ENCODE data around the gene ENTPD1. TPM values are rescaled to one million over a fixed set of nuclear protein-coding genes. Genes with fewer than 3 reads are reported as not detected.
"Not testable (repeated sequence)": the region's sequence is repeated elsewhere in the genome, so short reads cannot be mapped to it uniquely, and the experiment has no call there.

The ENTPD1 gene, protein sequence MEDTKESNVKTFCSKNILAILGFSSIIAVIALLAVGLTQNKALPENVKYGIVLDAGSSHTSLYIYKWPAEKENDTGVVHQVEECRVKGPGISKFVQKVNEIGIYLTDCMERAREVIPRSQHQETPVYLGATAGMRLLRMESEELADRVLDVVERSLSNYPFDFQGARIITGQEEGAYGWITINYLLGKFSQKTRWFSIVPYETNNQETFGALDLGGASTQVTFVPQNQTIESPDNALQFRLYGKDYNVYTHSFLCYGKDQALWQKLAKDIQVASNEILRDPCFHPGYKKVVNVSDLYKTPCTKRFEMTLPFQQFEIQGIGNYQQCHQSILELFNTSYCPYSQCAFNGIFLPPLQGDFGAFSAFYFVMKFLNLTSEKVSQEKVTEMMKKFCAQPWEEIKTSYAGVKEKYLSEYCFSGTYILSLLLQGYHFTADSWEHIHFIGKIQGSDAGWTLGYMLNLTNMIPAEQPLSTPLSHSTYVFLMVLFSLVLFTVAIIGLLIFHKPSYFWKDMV
- total RNA-seq, result 9.4 TPM

DNA sequence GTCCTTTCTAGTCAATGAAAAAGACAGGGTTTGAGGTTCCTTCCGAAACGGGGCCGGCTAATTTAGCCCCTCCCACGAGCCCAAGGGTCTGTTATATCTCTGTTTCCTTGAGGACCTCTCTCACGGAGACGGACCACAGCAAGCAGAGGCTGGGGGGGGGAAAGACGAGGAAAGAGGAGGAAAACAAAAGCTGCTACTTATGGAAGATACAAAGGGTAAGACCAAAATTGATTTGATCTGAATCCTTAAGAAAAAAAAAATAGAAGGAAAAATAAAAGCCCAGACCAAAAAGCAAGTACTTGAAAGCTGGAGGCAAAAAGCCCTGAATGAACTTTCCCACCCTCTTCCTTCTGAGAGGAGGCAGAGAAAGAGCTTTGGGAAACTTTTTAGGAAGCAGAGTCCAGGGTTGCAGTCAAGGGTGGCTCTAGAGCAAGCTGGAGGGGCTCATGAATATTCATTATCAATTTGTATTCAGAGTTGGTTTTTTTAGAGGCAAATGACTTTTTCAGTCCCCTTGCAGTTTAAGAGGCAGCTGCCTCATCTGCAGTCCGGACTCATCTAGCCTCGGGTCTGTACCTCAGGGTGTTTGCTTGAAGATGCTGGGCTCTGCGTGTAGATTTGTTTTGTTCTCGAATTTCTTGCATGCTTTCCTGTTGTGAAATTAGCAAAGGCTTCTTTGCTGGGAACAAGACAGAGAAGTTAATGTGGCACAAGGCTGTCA lies at the start of gene ENTPD1:
Gene ENTPD1, plus strand, starts transcription at position 123 of the 721 bp plus-strand sequence. Its CDS starts 77 bp downstream, at position 200.
- DNase-seq, result no peak

GRCh38 chr10:95706573-95706972 lies 49.4 kb upstream of the ENTPD1 start:
- DNase-seq, result no peak

- no peak for DNase-seq
Observed at GRCh38 chr10:95706990-95707389, 49.0 kb upstream of the ENTPD1 start.

- DNase-seq, result no peak
Observed at GRCh38 chr10:95711492-95711891, 44.5 kb upstream of the ENTPD1 start.

GRCh38 chr10:95716466-95716865 lies 39.5 kb upstream of the ENTPD1 start:
- no peak for DNase-seq

GRCh38 chr10:95716866-95717265 lies 39.1 kb upstream of the ENTPD1 start:
- DNase-seq, result no peak

DNA sequence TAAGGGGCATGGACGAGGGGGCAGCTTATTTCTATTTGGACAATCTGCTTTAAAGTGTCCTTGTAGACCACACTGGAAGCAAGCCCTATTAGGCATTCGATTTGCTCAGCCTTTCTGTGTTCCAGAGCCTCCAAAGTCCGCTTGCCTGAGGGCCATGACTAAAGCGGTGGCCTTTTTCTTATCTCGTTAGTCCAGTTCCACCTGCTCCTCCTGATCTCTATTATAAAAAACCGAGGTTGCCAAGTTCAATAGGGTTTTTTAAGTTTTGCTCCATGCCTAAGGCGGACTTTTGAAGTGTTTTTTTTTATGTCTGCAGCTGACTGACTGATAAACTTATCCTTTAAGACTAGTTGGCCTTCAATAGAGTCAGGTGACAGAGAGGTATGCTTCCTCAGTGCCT lies 35.2 kb upstream of the ENTPD1 start:
- not testable (repeated sequence) for DNase-seq

- DNase-seq, result not testable (repeated sequence)
Observed at GRCh38 chr10:95722496-95722895, 33.5 kb upstream of the ENTPD1 start.

DNA sequence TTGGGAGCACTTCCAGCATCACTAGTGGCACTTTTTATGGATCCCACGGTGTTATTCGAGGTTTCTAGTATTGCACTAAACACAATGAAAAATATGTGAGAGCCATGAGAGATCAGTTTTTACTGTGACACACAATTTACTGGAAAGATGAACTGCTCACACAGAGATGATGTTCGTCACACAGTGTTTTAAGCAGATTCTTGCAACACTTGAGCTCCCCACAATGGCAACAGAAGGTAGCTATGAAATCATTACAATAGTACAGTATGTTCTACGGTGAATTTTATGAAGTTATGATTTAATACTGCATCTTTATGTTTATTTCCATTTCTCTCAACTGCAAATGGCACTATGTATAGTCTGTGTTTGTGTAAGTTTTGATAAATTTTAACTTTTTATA lies 27.4 kb upstream of the ENTPD1 start:
- DNase-seq, result no peak

DNA sequence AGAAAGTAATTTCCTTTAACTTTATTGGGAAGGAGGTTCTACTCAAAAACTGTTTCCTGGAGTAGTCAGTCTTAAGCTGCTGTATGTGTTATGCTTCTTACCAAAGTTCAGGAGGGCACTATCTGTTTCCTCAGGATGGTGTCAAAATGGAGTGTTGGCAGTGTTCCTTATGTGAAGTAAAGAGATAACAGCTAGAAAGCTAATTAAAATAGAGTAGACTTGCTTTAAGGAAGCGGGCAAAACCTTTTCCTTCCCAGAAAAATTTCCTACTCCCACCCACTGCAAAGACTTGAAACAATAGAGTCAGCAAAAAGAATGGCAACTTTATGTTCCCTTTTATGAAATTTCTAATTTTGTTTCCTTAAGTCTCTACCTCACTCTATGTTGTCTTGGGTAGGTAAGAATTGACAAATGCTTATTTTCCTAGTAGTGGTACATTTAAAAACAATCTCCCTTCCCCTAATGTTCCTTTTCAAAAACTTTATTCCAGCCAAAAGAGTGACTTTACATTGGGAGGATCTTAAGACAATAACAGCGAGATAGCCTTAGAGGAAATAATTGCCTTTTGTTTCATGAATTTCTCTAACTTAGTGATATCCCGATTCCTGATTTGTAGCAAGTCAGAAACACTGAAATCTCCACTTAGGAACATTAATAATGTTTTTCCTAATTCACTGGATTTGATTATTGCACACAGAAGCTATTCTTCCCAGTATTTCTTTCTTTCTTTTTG lies 26.5 kb upstream of the ENTPD1 start:
- DNase-seq, result no peak

GRCh38 chr10:95730233-95730632 lies 25.7 kb upstream of the ENTPD1 start:
- DNase-seq, result no peak

DNA sequence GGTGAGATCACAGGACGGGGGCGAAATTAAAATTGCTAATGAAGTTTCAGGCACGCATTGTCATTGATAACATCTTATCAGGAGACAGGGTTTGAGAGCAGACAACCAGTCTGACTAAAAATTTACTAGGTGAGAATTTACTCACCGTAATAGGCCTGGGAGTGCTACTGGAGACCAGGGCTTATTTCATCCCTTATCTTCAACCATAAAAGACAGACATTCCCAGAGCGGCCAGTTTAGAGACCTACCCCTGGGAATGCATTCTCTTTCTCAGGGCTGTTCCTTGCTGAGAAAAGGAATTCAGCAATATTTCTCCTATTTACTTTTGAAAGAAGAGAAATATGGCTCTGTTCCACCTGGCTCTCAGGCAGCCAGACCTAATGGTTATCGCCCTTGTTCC lies 23.1 kb upstream of the ENTPD1 start:
- DNase-seq, result not testable (repeated sequence)

DNA sequence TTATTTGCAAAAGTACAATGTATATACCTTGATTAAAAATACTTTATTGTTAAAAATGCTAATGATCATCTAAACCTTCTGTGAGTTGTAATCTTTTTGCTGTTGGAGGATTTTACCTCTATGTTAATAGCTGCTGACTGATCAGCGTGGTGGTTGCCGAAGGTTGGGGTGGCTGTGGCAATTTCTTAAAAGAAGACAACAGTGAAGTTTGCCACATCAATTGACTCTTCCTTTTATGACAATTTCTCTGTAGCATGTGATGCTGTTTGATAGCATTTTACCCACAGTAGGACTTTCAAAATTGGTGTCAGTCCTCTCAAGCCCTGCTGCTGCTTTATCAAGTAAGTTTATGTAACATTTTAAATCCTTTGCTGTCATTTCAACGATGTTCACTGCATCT lies 16.9 kb upstream of the ENTPD1 start:
- no peak for DNase-seq

DNA sequence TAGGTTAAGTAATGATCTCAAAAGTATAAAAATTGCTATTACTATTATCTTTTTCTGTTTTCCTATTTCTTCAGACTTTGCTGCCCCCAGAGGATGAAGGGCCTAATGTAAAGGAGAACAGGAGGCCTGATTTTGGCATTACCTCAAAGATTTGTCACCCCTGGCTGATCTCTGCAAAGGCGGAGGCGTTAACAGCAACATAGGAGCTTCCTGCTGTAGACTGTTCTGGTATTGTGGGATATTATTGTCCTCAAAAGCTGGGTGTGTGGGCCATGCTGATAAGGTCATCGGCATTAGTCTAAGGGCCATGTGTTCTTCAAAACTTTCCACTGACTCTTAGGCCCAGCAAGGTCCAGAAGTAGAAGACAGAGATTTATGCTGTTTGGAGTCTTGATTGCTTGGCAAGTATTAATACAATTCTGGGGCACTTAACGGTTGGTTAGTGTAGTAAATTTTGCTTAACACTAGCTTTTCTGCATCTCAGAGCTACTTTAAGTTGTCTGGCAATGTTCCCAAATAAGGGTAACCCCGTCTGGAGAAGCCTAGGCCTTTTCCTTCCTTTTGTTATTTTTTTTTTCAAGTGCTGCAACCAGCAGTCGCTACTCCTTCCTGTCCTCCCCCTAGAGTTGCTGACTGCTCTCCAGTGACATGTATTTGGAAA lies 14.0 kb upstream of the ENTPD1 start:
- DNase-seq, result no peak

DNA sequence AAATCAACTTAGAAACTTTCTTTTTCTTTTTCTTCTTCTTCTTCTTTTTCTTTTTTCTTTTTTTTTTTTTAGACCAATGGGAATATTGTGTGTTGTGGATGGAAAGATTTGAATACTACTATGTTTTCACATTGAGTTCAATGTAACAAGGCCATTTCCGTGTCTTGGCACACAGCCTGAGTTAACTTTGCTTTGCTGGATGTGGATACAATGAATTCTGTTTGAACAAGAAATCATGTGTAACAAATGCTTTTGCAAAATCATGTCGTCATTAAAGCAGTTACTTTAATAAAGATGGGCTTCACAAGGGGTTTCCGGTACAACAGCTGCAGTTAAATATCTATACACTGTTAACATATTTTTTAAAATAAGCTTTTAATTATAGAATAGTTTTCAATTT lies 13.5 kb upstream of the ENTPD1 start:
- no peak for DNase-seq

DNA sequence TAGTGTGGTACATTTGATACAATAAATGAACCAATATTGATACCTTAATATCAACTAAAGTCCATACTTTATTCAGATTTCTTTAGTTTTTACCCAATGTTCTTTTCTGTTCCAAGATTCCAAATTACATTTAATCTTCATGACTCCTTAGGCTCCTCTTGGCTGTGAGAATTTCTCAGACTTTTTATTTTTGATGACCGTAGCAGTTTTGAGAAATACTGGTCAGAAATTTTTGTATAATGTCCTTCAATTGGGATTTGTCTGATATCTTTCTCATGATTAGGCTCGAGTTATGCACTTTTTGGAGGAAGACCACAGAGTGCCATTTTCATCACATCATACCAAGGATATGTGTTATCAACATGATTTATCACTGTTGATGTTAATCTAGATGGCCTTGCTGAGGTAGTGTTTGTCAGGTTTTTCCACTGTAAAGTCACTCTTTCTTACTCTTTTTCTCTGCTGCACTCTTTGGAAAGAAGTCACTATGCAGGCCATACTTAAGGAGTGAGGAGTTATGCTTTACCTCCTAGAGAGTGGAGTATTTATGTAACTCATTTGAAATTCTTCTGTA lies 12.9 kb upstream of the ENTPD1 start:
- DNase-seq, result no peak

- no peak for DNase-seq
Observed at GRCh38 chr10:95745501-95745900, 10.5 kb upstream of the ENTPD1 start.

DNA sequence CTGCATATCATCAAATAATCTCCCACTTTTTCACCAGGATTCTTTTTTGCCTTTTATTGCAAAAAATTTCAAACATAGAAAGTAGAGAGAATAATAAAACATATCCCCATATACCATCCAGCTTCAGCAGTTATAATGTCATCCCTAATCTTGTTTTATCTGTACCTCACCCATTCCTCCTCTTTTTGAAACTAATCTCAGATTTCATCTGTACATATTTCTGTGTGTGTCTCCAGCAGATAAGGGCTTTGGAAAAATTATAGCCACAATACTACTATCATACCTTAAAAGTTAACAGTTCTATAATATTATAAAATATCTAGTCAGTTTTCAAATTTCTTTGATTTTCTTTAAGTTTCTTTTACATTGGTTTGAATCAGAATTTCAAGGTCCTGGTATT lies 7.6 kb upstream of the ENTPD1 start:
- DNase-seq, result no peak

DNA sequence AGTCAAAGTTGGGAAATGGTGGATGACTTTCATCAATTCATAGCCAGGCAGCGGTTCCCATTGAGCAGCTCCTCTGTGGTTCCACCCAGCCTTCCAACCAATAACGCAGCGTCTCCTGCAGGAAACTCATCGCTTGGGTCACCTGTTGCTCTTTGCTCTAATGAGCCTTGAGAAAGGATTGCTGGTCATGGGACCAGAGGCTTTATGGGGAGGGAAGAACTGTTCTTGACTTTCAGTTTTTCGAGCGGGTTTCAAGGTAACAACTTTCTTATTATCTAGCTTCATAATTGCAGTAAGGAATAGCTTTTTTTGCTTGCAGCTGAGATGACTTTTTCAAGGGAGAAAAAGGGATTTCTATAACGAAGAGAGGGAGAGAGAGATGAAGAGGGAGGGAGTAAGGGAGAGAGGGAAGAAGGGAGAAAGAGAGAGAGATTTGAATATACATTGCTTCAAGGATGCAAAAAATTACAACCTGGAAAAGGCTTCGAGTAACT lies 405 bp upstream of the ENTPD1 start:
- DNase-seq, result no peak

GRCh38 chr10:95756809-95757684 lies 1.1 kb downstream of the ENTPD1 start:
- DNase-seq, result no peak

All from occipital lobe (tissue), 2 donors.